Left lung (tissue), 10 donors: ENCODE results near the gene UNC5C. TPM values are rescaled to one million over a fixed set of nuclear protein-coding genes. Genes with fewer than 3 reads are reported as not detected.

Source experiments
- ATAC-seq: fragments of 200-7000 bp; cut with Tn5 transposase; one replicate; pipeline ENCODE4 v1.9.1; 2020; ENCODE audit warnings: moderate library complexity
- DNase-seq, 4 donors: peaks; one replicate each; pipeline ENCODE4 v3.0.0-alpha.2; 2013 to 2020
- H3K27ac ChIP-seq, 2 donors: fragments of 200-600 bp; sonication (generic) in 1 of 2; one replicate each; pipeline versions ENCODE4 v1.5.0 to v1.8.0; 2020 to 2021
- H3K27me3 ChIP-seq, 2 donors: fragments of 200-600 bp; sonication (generic) in 1 of 2; one replicate each; pipeline versions ENCODE4 v1.5.0 to v1.8.0; 2020 to 2021
- H3K36me3 ChIP-seq, 2 donors: fragments of 200-600 bp; sonication (generic) in 1 of 2; one replicate each; pipeline versions ENCODE4 v1.5.0 to v1.8.0; 2020 to 2021
- H3K4me1 ChIP-seq, 2 donors: fragments of 200-600 bp; one replicate each; pipeline ENCODE4 v1.8.0; 2021
- H3K4me3 ChIP-seq, 2 donors: fragments of 200-600 bp; sonication (generic) in 1 of 2; one replicate each; pipeline versions ENCODE4 v1.5.0 to v1.8.0; 2020 to 2021; ENCODE audit warnings: mild to moderate bottlenecking in 1 of 2
- H3K9me3 ChIP-seq, 2 donors: fragments of 200-600 bp; sonication (generic) in 1 of 2; one replicate each; pipeline versions ENCODE4 v1.5.0 to v1.8.0; 2020 to 2021
- intact Hi-C, 2 donors: fragments of 100-400 bp; cut with DNase I; formaldehyde crosslinking; loops; one replicate each; pipeline versions ENCODE4 v1.11.2 to v1.14.2; 2022
- polyA plus RNA-seq, 6 donors: library from polyadenylated mRNA; unstranded; fragments of 120-200 nt; gene quantifications; one replicate each; pipeline ENCODE4 v1.2.1, GENCODE V29; 2013; ENCODE audit not compliant: insufficient read length in 6 of 6
- total RNA-seq, 2 donors: library from RNA; stranded (reverse); fragmentation: NEBNext Ultra II Directional; extraction: Animal tissue kit (Norgen Biotek cat#: 25700); gene quantifications; one replicate each; pipeline ENCODE4 v1.2.1, GENCODE V29; 2021
- TF ChIP-seq, protein P1 (sequence below), 2 donors: fragments of 200-600 bp; sonication (generic) in 1 of 2; IDR thresholded peaks; one replicate each; pipeline versions ENCODE4 v1.5.0 to v1.8.0; 2021; ENCODE audit warnings: antibody characterized with exemption in 2 of 2
- donor health status: DM: no; HTN: yes; CAD: no.
- donor health status: DM: no; HTN: no; CAD: no.

The UNC5C gene
- total and polyA plus RNA-seq, 8 donors, result 9.0 to 49.5 (median 40.5) TPM

DNA sequence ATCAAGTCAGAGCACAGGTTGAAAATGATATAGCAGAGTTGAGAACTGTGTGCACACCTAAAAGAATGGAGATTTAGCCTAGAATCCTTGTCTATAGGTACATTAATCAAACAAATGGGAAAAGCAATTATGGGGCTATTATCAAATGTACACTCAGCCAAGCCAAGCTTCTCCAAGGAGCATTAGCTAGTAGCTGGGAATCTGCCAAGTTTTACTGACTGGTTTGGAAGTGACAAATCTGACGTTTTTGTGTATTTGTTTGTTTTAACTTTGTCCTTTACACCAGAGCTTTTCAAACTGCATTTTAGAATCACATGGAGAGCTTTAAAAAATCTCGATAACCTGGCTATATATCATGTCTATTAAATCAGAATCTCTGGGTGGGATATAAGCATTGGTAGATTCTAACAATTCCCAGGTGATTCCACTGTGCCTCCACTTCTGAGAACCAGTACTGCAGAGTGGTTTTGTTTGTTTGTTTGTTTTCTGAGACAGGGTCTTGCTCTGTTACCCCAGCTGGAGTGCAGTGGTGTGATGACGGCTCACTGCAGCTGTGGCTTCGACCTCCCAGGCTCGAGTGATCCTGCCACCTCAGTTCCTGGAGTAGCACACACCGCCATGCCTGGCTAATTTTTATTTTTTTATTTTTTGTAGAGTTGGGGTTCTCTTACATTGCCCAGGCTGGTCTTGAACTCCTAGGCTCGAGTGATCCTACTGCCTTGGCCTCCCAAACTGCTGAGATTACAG lies 279.8 kb downstream of the UNC5C start:
- DNase-seq (peak in 2 of 4 donors; percentile 31 to 40), ATAC-seq (no peak)
- TF ChIP-seq, protein P1, sequence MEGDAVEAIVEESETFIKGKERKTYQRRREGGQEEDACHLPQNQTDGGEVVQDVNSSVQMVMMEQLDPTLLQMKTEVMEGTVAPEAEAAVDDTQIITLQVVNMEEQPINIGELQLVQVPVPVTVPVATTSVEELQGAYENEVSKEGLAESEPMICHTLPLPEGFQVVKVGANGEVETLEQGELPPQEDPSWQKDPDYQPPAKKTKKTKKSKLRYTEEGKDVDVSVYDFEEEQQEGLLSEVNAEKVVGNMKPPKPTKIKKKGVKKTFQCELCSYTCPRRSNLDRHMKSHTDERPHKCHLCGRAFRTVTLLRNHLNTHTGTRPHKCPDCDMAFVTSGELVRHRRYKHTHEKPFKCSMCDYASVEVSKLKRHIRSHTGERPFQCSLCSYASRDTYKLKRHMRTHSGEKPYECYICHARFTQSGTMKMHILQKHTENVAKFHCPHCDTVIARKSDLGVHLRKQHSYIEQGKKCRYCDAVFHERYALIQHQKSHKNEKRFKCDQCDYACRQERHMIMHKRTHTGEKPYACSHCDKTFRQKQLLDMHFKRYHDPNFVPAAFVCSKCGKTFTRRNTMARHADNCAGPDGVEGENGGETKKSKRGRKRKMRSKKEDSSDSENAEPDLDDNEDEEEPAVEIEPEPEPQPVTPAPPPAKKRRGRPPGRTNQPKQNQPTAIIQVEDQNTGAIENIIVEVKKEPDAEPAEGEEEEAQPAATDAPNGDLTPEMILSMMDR (IDR thresholded peaks at IDR 0.05), result no peak

DNA sequence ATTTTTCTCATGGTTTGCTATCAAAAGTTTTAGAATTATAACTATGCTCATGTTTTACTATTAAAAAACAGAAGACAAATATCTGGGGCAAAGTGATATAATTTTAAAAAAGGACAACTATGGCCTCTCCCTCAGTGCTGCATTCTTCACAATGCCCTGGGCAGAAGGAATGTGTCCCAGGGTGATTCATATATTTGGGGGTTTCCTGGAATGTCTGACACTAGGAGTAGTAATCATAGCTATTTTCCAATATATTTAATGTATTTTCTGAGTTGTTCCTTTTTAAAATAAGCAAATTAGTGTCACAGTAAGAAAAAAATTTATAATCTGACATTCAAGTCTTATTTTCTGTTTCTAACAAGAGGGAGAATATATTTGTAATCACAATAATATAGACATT lies 281.7 kb downstream of the UNC5C start:
- TF ChIP-seq, protein P1 (IDR thresholded peaks at IDR 0.05), result no peak
- Histone ChIP-seq H3K4me3 (no peak overlapping the region), H3K27me3 (no peaks in the 10 kb centered on the region), H3K4me1 (no peaks in the 10 kb centered on the region), H3K9me3 (no peaks in the 10 kb centered on the region), H3K36me3 (no peaks in the 10 kb centered on the region), H3K27ac (no peak overlapping the region)
- intact Hi-C loops, result no loop called here
- no peak for ATAC-seq
- DNase-seq, result no peak

More for the DNA sequence above, 279.8 kb downstream of the UNC5C start:
- H3K9me3 ChIP-seq, result no peaks in the 10 kb centered on the region
- no peaks in the 10 kb centered on the region for H3K36me3 ChIP-seq
- intact Hi-C loops, result no loop called here
- no peak overlapping the region for H3K27ac ChIP-seq
- H3K4me3 ChIP-seq, result no peak overlapping the region
- H3K4me1 ChIP-seq, result no peaks in the 10 kb centered on the region
- H3K27me3 ChIP-seq, result no peaks in the 10 kb centered on the region

DNA sequence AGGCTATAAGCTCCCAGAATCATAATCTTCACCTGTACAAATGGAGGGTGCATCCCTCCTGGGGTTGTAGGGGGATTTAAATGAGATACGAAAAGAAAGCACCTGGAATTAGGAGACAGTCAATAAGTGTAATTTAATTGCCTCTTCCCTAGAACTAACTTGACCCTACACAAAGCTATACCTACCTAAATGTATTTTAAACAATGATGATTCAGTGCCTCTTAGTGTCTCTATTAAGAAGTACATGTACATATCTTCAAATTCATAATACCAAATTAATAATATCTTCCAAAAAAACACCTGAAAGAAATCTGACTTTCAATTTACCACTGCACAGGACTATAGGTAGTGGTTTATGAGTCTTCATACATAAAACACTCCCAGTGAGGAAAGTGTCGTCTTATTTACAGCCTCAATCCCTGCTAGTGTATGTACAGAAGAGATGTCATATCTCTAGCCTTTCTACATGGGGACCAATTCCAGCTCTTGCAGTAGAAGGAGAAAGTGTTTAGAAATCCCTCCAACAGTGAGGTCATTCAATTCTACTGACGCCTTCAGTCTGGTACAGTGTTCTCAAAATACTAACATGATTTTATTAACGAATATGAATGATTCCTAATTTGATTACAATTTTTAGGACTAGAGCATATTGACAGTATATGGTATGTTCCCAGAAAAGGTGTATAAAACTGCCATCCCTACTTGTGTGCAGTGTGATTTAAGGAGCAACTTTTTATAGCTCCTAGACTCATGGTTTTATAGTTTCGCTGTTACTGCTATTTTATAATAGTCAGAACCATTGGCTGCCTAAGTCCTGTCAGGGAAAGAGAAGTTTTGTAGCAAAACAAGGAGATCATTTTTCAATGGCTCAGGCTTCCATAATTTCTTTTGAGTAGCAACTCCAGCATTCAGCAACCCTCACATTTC lies 282.7 kb downstream of the UNC5C start:
- DNase-seq (no peak), ATAC-seq (no peak)
- H3K27me3 ChIP-seq, result no peaks in the 10 kb centered on the region
- H3K36me3 ChIP-seq, result no peaks in the 10 kb centered on the region
- H3K27ac ChIP-seq, result no peak overlapping the region
- H3K4me1 ChIP-seq, result no peaks in the 10 kb centered on the region
- H3K4me3 ChIP-seq, result no peak overlapping the region
- TF ChIP-seq, protein P1 (IDR thresholded peaks at IDR 0.05), result no peak
- intact Hi-C loops, result no loop called here
- H3K9me3 ChIP-seq, result no peaks in the 10 kb centered on the region

DNA sequence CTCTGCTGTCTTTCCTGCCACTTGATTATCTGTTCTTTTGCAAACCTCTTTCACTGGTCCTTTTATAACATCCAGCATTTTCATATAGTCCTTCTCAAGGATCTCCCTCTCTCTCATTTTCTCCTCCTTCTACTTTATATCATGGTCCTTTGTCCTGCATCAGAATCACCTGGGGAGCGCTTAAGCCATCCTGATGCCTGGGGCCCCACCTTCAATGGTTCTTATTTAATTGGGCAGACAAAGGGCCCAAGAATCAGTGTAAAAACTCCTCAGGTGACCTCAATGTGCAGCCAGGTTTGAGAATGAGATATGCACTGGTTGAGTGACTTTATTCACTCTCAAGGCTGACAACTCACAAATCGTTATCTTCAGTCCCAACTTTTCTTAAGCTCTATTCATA lies 283.9 kb downstream of the UNC5C start:
- ATAC-seq, result no peak
- H3K27ac ChIP-seq, result no peak overlapping the region
- H3K4me1 ChIP-seq, result no peaks in the 10 kb centered on the region
- H3K27me3 ChIP-seq, result no peaks in the 10 kb centered on the region
- DNase-seq, result no peak
- intact Hi-C loops, result no loop called here
- H3K36me3 ChIP-seq, result no peaks in the 10 kb centered on the region
- H3K9me3 ChIP-seq, result no peaks in the 10 kb centered on the region
- TF ChIP-seq, protein P1 (IDR thresholded peaks at IDR 0.05), result no peak
- no peak overlapping the region for H3K4me3 ChIP-seq

DNA sequence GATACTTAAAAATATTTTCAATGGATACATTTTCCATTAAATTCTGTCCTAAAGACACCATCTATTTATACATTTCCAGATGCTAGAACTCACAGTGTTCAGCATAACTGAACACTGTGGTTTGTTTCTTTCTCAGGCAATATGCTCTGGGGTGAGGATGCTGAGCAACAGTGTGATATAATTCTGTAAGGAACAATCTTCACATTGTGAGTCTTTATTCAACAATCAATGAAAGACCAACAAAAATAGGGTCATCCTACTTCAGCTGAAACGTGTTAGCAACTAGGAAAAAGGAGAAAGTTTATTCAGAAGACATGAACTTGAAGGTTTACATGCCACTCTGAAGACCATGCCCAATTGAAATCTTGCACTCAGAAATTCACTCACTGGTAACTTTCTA lies 284.8 kb downstream of the UNC5C start:
- TF ChIP-seq, protein P1 (IDR thresholded peaks at IDR 0.05), result no peak
- intact Hi-C loops, result no loop called here
- ATAC-seq (no peak), DNase-seq (no peak)
- Histone ChIP-seq H3K27me3 (no peaks in the 10 kb centered on the region), H3K27ac (no peak overlapping the region), H3K4me1 (no peaks in the 10 kb centered on the region), H3K4me3 (no peak overlapping the region), H3K36me3 (no peaks in the 10 kb centered on the region), H3K9me3 (no peaks in the 10 kb centered on the region)
